NB4 (cell line): Measurements from ENCODE around the gene KRTAP6-2.

Experiments used
- POLR2A ChIP-seq: IDR thresholded peaks from 2 replicates; pipeline ENCODE4 v1.6.1; 2011; ENCODE audit warnings: mild to moderate bottlenecking; ENCODE audit not compliant: insufficient read length; ENCODE audit errors: extremely low read depth
- TF ChIP-seq, protein P1 (sequence below): IDR thresholded peaks from one replicate; pipeline ENCODE4 v1.5.1; 2012; ENCODE audit warnings: low read depth, low read length
- TF ChIP-seq, protein P2 (sequence below): IDR thresholded peaks from 2 replicates; pipeline ENCODE4 v1.6.1; 2011; ENCODE audit warnings: low read depth, low read length

DNA sequence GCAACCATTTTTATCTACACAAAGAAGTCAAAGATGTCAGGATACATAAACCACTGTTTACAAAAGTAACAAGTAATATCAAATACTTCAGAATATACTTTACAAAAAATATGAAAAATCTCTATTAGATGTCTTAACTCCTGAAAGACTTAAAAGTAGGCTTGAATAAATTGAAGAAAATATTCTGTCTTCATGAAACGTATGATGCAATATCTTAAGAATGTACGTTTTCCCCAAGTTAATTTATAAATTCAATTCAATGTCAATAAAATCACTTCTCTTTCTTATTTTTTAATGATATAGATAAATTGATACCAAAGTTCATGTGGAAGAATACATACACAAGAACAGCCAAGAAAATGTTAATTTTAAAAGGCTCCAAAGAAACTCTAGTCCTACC, 43.6 kb downstream of the KRTAP6-2 start:
- TF ChIP-seq, protein P1, sequence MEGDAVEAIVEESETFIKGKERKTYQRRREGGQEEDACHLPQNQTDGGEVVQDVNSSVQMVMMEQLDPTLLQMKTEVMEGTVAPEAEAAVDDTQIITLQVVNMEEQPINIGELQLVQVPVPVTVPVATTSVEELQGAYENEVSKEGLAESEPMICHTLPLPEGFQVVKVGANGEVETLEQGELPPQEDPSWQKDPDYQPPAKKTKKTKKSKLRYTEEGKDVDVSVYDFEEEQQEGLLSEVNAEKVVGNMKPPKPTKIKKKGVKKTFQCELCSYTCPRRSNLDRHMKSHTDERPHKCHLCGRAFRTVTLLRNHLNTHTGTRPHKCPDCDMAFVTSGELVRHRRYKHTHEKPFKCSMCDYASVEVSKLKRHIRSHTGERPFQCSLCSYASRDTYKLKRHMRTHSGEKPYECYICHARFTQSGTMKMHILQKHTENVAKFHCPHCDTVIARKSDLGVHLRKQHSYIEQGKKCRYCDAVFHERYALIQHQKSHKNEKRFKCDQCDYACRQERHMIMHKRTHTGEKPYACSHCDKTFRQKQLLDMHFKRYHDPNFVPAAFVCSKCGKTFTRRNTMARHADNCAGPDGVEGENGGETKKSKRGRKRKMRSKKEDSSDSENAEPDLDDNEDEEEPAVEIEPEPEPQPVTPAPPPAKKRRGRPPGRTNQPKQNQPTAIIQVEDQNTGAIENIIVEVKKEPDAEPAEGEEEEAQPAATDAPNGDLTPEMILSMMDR, result no peak
- TF ChIP-seq, protein P2, sequence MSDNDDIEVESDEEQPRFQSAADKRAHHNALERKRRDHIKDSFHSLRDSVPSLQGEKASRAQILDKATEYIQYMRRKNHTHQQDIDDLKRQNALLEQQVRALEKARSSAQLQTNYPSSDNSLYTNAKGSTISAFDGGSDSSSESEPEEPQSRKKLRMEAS, result no peak
- TF ChIP-seq POLR2A, result no peak
